Measurements from ENCODE around the gene RLF.

RLF gene

GRCh38 chr1:40272653-40273213 lies 111.5 kb downstream of the RLF start:
- DNase-seq: no peak

GRCh38 chr1:40273547-40274166 lies 112.5 kb downstream of the RLF start:
- DNase-seq: no peak

GRCh38 chr1:40274331-40274730 lies 113.1 kb downstream of the RLF start:
- no peak for DNase-seq

GRCh38 chr1:40276122-40276521 lies 114.9 kb downstream of the RLF start:
- no peak for DNase-seq

- no peak for DNase-seq
Observed at GRCh38 chr1:40281853-40282252, 120.7 kb downstream of the RLF start.

Measured in hippocampal formation (tissue), 2 donors.